GM12872 (cell line): ENCODE data around the gene TOR4A.

ENCODE experiments used
- TF ChIP-seq, protein P1 (sequence below): IDR thresholded peaks from 3 replicates; pipeline ENCODE4 v1.5.1; 2011; ENCODE audit warnings: low read depth, mild to moderate bottlenecking, low read length, moderate library complexity; ENCODE audit not compliant: insufficient read depth

Gene TOR4A

DNA sequence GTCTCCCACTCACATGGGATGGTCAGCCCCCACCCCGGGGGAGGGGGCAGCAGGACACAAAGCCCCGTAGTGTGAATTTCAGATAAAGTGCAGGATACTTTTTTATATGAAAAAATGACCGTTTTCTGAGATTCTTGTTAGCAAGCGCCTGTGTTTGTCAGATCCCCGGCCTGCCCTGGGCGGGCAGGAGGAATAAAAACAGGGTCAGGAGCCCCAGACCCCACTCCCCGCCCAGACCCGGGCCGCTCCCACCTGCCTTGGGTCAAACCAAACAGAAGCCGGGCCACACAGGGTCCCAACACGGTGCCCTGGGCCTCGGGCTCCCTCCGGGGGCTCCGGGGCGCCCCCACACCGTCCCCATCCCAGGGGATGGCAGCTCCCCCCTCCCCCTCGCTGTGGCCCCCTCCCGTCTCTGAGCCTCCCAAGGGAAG lies 38.1 kb downstream of the TOR4A start:
- TF ChIP-seq, protein P1, sequence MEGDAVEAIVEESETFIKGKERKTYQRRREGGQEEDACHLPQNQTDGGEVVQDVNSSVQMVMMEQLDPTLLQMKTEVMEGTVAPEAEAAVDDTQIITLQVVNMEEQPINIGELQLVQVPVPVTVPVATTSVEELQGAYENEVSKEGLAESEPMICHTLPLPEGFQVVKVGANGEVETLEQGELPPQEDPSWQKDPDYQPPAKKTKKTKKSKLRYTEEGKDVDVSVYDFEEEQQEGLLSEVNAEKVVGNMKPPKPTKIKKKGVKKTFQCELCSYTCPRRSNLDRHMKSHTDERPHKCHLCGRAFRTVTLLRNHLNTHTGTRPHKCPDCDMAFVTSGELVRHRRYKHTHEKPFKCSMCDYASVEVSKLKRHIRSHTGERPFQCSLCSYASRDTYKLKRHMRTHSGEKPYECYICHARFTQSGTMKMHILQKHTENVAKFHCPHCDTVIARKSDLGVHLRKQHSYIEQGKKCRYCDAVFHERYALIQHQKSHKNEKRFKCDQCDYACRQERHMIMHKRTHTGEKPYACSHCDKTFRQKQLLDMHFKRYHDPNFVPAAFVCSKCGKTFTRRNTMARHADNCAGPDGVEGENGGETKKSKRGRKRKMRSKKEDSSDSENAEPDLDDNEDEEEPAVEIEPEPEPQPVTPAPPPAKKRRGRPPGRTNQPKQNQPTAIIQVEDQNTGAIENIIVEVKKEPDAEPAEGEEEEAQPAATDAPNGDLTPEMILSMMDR = no peak

DNA sequence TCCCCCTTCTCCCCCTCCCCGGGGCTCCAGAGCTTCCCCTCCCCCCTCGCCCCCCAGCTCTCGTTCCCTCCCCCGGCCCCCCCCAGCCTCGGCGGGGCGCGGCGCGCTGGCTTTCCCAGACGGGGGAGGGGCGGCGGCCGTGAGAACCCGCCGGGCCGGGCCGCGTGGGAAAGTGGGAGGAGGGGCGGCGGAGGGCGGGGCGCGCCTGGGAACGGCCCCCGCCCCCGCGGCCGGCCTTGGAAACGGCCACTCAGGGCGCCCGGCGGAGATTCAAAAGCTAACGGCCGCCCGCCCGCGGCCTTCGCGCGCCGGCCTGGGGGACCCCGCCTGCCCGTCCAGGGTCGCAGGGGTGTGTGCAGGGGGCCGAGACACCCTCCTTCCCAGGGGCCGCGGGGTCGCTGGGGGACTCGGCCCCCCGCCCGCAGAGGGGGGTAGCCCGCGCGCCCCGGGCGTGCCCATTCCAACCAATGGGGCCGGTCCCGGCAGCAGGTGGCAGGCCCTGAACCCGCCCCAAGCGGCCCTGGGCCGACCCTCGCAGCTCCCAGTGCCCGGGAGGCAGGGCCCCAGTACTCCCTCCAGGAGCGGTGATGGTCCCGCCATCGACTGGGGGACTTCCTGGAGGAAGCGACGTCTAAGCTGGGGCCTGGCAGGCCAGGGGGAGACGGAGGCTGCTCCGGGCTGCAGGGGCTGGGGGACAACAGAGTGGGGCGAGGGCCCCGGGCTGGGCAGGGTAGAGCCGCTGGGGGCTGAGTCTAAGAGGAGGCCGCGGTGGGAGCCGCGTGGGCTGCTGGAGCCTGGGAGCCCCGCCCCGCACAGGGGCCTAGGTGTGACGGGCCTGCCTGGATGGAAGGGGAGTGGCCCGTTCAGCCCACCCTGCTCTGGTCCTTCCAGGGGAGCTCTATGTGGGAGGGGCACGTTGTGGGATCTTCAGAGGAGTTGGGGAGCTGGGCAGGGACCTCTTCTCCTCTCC lies 38.8 kb downstream of the TOR4A start:
- TF ChIP-seq, protein P1 = no peak

DNA sequence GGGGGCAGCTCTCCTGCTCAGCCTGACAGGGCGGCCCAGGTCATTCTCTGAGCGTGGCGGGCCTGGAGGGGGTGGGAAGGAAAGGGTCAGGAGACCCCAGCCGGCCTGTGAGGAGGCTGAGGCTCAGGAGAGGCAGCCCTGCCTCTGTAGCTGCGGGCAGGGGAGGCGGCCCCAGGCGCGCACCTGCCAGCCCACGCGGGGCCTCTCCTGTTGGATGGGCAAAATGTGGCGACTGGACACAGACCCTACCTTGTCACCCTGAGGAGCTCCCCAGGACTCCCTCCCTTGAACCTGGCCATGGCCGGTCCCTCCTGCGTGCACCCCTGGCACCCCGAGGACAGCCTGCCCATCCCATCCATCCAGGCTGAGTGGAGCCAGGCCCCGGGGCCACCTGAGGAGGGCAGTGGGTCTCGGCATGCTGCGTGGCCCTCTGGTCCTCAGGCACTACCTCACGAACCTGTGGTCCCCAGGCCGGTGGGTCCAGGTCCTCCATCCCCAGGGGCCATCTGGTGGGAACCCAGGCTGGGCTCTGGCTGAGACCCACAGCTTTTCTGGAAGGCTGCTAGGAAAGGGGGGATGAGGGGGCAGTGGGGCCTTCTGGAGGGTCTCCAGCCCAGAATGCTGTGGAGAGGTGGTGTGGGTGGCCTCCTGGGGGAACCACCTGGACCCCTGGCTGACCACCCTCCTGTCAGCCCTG lies 39.6 kb downstream of the TOR4A start:
- TF ChIP-seq, protein P1 = no peak

DNA sequence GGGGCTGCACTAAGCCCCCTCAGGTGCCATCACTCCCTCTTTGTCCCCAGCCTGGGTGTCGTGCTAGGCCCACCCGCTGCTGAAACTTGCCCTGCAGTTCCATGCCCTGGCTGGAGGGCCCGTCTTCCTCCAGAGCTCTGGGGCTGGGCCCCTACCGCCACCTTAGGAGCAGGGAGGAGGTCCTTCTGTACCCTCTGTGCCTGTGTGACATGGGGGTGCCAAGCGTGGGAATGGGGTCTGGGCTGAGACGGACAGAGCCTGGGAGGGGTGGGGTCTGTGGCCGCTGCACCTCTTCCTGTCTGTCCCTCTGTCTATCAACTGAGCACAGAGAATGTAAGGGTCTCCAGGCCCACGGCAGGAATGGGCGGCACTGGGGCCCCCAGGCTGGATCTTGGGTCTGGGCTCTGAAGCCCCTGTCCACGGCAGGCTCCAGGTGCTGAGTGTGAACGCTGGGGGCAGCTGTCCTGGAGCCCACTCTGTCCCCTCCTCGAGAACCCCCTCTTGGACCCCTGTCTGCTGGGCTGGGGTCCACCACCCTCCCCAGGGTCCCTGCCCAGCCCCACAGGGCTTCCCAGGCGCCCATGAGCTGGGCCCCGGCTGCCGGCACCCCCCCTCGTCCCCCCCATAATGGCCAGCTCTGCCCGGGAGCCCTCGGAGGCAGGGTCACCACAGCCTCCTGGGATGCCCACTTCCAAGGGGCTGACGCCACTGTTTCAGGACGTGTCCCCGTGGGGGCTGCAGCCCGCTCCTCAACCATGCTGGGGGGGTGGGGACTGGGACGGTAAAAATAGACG lies 40.4 kb downstream of the TOR4A start:
- TF ChIP-seq, protein P1 = no peak

DNA sequence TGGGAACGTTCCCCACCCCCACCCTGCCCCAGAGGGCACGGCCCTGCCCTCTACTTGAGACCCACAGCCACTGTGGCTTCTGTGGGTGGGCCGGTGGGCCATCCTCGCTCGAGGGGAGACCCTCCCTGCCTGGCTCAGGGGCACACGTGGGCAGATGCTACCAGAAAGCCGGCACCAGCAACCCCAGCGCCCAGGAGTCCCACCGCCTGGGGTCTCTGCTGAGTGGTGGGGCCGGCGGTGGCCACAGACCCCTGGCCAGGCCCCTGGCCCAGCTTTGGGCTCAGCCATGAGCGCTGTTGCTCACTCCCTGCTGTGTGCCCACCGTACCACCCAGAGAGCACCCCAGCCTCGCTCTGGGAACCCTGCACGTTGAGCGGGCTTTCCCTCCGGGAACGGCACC lies 41.1 kb downstream of the TOR4A start:
- TF ChIP-seq, protein P1 = no peak

DNA sequence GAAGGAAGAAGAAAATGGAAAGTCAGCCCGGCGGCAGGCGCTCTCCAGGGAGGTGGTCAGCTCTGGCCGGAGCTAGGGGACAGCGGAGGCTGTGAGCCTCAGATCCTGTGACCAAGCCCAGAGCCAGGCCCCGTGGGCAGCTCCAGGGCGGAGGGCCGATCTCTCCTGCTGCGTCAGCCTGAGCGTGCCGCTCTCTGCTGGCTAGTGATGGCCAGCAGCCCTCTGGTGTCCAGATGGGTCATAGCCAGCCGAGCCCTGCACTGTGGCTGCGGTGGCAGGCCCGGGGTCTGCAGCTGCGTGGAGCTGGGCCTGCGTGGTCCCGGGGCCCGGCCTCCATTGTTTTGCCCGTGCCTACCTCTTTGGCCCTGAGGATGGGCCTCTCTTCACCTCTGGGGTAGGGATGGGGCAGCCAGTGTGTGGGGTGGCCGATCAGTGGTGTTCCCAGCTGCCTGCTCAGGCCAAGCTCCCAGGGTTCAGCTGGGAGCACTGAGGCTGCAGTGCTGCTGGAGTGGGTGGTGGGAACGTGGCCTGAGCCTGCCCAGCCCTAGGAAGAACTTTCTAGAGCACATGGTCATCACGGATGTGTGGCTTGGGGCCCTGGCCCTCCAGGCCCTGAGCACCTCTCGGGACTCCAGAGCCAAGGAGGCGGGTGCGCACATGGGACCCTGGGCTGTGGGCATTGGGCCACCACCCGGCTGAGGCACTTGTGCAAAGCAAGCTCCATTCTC lies 41.6 kb downstream of the TOR4A start:
- TF ChIP-seq, protein P1 = no peak
